Measurements from ENCODE around the gene TBX18. TPM values are rescaled to one million over a fixed set of nuclear protein-coding genes. Genes with fewer than 3 reads are reported as not detected.

TBX18 gene
- total and polyA plus RNA-seq, 2 of the 4 experiments (the other 2 are of a cell fraction): 0.86 to 1.3 TPM

GRCh38 chr6:84763003-84763885 is 1.2 kb downstream of the TBX18 start:
- Histone ChIP-seq H3K79me1 (ENCODE audit: low read depth in 1 of 2, low read length in 2 of 2) (no peaks in the 10 kb centered on the region), H3K9me3 (ENCODE audit: control insufficient read depth, insufficient read depth, low read length) (peaks cover 6% of the 10 kb centered on the region), H3K56ac (ENCODE audit: extremely low read depth, insufficient read depth, low read length) (no peak overlapping the region), H2AK5ac (ENCODE audit: low read depth, low read length) (no peak overlapping the region), H2AFZ (replicated peaks; ENCODE audit: low read length, poor library complexity) (peak overlapping the region; percentile 82), H2BK120ac (ENCODE audit: low read depth, low read length) (no peak overlapping the region), H4K5ac (ENCODE audit: low read depth, low read length) (no peak overlapping the region), H3K14ac (replicated peaks; ENCODE audit: low read depth, low read length) (no peak overlapping the region), H4K20me1 (ENCODE audit: insufficient read depth, low read length) (no peaks in the 10 kb centered on the region), H2BK5ac (ENCODE audit: low read depth, low read length, poor library complexity, severe bottlenecking) (no peak overlapping the region), H3K23ac (ENCODE audit: low read depth, low read length) (no peak overlapping the region), H3K4ac (ENCODE audit: low read depth, low read length) (no peak overlapping the region), H3K36me3 (ENCODE audit: control insufficient read depth, insufficient read depth, low read length) (no peaks in the 10 kb centered on the region), H3K27me3 (ENCODE audit: control insufficient read depth, insufficient read depth, low read length) (peaks cover 53% of the 10 kb centered on the region), H2BK20ac (ENCODE audit: low read depth, low read length) (no peak overlapping the region), H2AK9ac (replicated peaks; ENCODE audit: low read depth, low read length, poor library complexity) (no peak overlapping the region), H3K27ac (ENCODE audit: insufficient read depth, low read length) (no peak overlapping the region), H3K9ac (ENCODE audit: low read depth, low read length) (no peak overlapping the region), H3K9me1 (ENCODE audit: insufficient read depth, low read length) (no peaks in the 10 kb centered on the region), H3K4me1 (ENCODE audit: control insufficient read depth, insufficient read depth, low read length) (no peaks in the 10 kb centered on the region), H3K18ac (ENCODE audit: low read depth, low read length) (no peak overlapping the region), H3K4me2 (ENCODE audit: low read depth, low read length) (peak overlapping the region; percentile 72), H2BK15ac (ENCODE audit: low read depth, low read length) (no peak overlapping the region), H4K8ac (ENCODE audit: low read depth in 2 of 2, low read length in 2 of 2) (no peak overlapping the region), H4K91ac (ENCODE audit: insufficient read depth, low read depth, low read length) (no peak overlapping the region), H3K4me3 (ENCODE audit: insufficient read depth, low read depth, low read length) (peak overlapping the region; percentile 53)
- peak; percentile 14 for DNase-seq
- WGBS, 2 experiments (ENCODE audit: extremely low coverage in 2 of 2, insufficient read length in 1 of 2): 4% methylated on average over 22 of the region's 74 CpGs; no CpG with 5 or more reads in 1 of the 2 experiments
- ChIA-PET CTCF (no interaction called here), POLR2A (ENCODE audit: unreplicated experiment) (no interaction called here)
- no TSS peak for BruUV-seq (replicated peaks)
- dilution Hi-C loops (cut with HindIII; ENCODE audit: low sequenced_read_pairs, unreplicated experiment): no loop called here
- TF ChIP-seq RCOR1 (IDR thresholded peaks at IDR 0.05; ENCODE audit: insufficient replicate concordance, low read length) (no peak), CEBPB (IDR thresholded peaks at IDR 0.05; ENCODE audit: low read depth, low read length) (no peak), RFX5 (IDR thresholded peaks at IDR 0.05; ENCODE audit: low read depth, low read length) (no peak)
- ATAC-seq (ENCODE audit: low read depth): no peak
- in situ Hi-C loops (cut with MboI; ENCODE audit: low sequenced_read_pairs): loop anchor here (10.0 kb wide), 1 partner anchor 338 kb away; no protein-coding TSS in a partner anchor
- intact Hi-C loops (cut with micrococcal nuclease): loop anchor here (10.0 kb wide), 1 partner anchor 562 kb away; no protein-coding TSS in a partner anchor
